PFSK-1 (cell line): ENCODE results near the gene RHOF.

Source experiments
- FOXP2 ChIP-seq: optimal IDR thresholded peaks from 2 replicates; pipeline ENCODE3; 2011; ENCODE audit warnings: borderline replicate concordance, control low read depth, inconsistent platforms; ENCODE audit not compliant: insufficient read depth; ENCODE audit errors: extremely low read length, extremely low read depth
- POLR2AphosphoS5 ChIP-seq: IDR thresholded peaks from 2 replicates; pipeline ENCODE4 v1.6.1; 2012; ENCODE audit warnings: low read depth, mild to moderate bottlenecking, control low read depth, low read length, moderate library complexity
- SIN3A ChIP-seq: IDR thresholded peaks from 2 replicates; pipeline ENCODE4 v1.6.1; 2012; ENCODE audit warnings: mild to moderate bottlenecking, low read length, moderate library complexity, borderline replicate concordance; ENCODE audit not compliant: insufficient read depth
- TAF1 ChIP-seq: IDR thresholded peaks from 2 replicates; pipeline ENCODE4 v1.6.1; 2012; ENCODE audit warnings: low read length, control low read depth, borderline replicate concordance; ENCODE audit not compliant: insufficient read depth
- TF ChIP-seq, protein P1 (sequence below), 2 experiments: IDR thresholded peaks; 2 replicates each; pipeline versions ENCODE4 v1.6.1 to v1.8.0; 2011 to 2012; ENCODE audit warnings: low read depth in 2 of 2, low read length in 2 of 2, control low read depth in 1 of 2, inconsistent platforms in 1 of 2, mild to moderate bottlenecking in 1 of 2, moderate library complexity in 1 of 2; ENCODE audit not compliant: insufficient read depth in 1 of 2

Gene RHOF

DNA sequence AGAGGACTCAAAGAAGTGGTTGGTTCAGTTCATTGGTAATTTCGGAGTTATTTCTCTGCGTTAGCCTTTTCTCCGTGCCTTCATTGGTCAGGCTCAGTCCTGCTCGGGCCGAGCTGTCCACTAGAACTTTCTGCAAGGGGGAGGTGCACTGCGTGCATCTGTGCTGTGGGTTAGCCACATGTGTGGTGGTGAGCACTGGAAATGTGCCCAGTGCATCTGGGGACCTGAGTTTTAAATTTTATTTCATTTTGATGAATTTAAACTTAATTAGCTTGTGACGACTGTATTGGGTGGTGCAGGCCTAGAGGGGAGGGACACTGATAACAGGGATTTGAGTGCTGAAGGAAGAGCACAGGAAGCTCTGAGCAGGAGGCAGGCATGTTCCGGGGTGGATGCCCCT lies 34.8 kb upstream of the RHOF start:
- TF ChIP-seq POLR2AphosphoS5: no peak
- TF ChIP-seq SIN3A: no peak
- TF ChIP-seq FOXP2: no peak
- TF ChIP-seq, protein P1, sequence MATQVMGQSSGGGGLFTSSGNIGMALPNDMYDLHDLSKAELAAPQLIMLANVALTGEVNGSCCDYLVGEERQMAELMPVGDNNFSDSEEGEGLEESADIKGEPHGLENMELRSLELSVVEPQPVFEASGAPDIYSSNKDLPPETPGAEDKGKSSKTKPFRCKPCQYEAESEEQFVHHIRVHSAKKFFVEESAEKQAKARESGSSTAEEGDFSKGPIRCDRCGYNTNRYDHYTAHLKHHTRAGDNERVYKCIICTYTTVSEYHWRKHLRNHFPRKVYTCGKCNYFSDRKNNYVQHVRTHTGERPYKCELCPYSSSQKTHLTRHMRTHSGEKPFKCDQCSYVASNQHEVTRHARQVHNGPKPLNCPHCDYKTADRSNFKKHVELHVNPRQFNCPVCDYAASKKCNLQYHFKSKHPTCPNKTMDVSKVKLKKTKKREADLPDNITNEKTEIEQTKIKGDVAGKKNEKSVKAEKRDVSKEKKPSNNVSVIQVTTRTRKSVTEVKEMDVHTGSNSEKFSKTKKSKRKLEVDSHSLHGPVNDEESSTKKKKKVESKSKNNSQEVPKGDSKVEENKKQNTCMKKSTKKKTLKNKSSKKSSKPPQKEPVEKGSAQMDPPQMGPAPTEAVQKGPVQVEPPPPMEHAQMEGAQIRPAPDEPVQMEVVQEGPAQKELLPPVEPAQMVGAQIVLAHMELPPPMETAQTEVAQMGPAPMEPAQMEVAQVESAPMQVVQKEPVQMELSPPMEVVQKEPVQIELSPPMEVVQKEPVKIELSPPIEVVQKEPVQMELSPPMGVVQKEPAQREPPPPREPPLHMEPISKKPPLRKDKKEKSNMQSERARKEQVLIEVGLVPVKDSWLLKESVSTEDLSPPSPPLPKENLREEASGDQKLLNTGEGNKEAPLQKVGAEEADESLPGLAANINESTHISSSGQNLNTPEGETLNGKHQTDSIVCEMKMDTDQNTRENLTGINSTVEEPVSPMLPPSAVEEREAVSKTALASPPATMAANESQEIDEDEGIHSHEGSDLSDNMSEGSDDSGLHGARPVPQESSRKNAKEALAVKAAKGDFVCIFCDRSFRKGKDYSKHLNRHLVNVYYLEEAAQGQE (IDR thresholded peaks at IDR 0.05; ENCODE audit: insufficient read depth in 1 of 2, low read depth in 2 of 2, low read length in 2 of 2): no peak
- no peak for TF ChIP-seq TAF1

DNA sequence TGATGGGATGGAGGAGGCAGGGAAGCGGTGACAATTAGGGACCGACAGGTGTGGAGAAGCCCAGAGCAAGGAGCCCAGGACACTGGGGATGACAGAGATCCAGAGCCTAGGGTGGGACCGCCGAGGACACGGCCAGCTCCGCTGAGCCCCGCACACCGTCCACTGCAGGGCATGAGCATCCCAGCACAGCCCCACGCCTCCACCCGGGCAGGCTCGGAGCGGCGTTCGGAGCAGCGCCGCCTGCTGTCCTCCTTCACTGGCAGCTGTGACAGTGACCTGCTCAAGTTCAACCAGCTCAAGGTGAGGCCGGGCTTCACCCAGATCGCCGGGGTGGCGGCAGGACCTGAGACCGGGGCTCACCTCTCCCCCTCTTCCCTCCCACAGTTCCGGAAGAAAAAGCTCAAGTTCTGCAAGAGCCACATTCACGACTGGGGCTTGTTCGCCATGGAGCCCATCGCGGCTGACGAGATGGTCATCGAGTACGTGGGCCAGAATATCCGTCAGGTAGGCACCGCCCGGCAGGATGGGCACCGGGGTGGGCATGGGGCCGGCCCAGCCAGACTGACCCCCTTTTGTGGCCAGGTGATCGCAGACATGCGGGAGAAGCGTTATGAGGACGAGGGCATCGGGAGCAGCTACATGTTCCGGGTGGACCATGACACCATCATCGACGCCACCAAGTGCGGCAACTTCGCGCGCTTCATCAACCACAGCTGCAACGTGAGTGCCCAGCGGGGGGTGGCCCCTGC lies 34.0 kb upstream of the RHOF start:
- no peak for TF ChIP-seq FOXP2
- no peak for TF ChIP-seq POLR2AphosphoS5
- TF ChIP-seq, protein P1 (IDR thresholded peaks at IDR 0.05; ENCODE audit: insufficient read depth in 1 of 2, low read depth in 2 of 2, low read length in 2 of 2): no peak

DNA sequence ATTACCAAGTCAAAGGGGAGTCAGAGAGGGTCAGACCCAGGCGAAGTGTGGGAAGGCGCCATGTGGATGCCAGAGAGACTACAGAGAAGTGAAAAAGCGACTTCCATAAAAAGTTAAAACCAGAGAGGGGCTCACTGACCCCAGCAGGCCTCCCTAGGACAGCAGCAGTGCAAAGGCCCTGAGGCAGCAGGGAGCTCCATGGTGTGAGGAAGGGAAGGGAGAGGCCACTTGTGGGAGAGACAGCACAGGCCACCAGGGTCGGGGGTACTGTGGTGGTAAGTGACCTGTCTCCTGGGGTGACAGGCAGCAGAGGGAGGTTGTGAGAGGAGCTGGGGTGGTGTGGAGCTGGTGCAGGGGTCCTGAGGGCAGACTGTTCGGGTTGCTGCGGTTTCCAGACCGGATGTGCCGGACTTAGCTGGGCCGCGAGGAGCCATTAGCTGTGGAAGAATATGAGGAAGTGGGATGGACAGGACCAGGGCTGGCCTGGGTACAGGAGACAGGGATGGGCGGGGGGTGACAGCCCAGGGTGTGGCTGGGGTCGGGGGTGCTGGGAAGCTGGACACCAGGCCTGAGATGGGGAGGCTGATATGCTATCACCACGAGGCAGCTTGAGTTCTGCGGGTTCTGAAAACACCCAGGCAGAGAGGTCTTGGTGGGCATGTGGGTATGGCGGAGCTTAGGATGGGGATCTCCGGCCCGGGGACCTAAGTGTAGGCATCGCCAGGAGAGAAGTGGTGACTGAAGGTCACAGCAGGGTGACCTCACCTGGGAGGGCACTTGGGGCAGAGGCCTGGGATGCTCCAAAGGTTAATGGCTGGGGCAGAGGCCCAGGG lies 33.0 kb upstream of the RHOF start:
- TF ChIP-seq FOXP2 (no peak), POLR2AphosphoS5 (no peak), TAF1 (no peak)
- TF ChIP-seq, protein P1 (IDR thresholded peaks at IDR 0.05; ENCODE audit: insufficient read depth in 1 of 2, low read depth in 2 of 2, low read length in 2 of 2): no peak

- TF ChIP-seq TAF1: no peak
- TF ChIP-seq SIN3A: no peak
- TF ChIP-seq, protein P1 (IDR thresholded peaks at IDR 0.05; ENCODE audit: insufficient read depth in 1 of 2, low read depth in 2 of 2, low read length in 2 of 2): no peak
- no peak for TF ChIP-seq POLR2AphosphoS5
These were observed 31.6 kb upstream of the RHOF start for GRCh38 chr12:121825041-121825523.
